ENCODE data around the gene ZCCHC9. TPM values are rescaled to one million over a fixed set of nuclear protein-coding genes. Genes with fewer than 3 reads are reported as not detected.

The ZCCHC9 gene
- total RNA-seq, 1 experiment from 2014 or later, result 32.2 TPM

GRCh38 chr5:81305785-81306184 is 4.4 kb downstream of the ZCCHC9 start:
- no peak for DNase-seq
- peaks cover 0 to 15% (median 9%) of the 10 kb centered on the region in 3 experiments; a peak in 6 of 7 replicates for H3K36me3 Mint-ChIP-seq (ENCODE audit: insufficient read depth in 1 of 3, low read depth in 3 of 3)
- no peaks in the 10 kb centered on the region for H3K27me3 ChIP-seq (ENCODE audit: insufficient read depth, low read length)
- no peak overlapping the region for H2BK5ac ChIP-seq (ENCODE audit: insufficient read length, low read length)
- no peaks in the 10 kb centered on the region for H3K27me3 Mint-ChIP-seq (ENCODE audit: low read depth)
- H3K27ac ChIP-seq (ENCODE audit: insufficient read length, low read depth, low read length), result no peak overlapping the region
- H3K79me1 ChIP-seq (ENCODE audit: insufficient read depth, low read depth, low read length, poor library complexity, severe bottlenecking), result no peaks in the 10 kb centered on the region
- H3K9me3 ChIP-seq (ENCODE audit: control insufficient read depth, low read depth, low read length), result no peaks in the 10 kb centered on the region
- no peak for TF ChIP-seq CTCF (conservative IDR thresholded peaks at IDR 0.05)
- peaks cover 3% of the 10 kb centered on the region; the same call in 1 of the 2 replicates for H3K79me2 ChIP-seq (ENCODE audit: insufficient read depth, low read length)
- peaks cover 2% of the 10 kb centered on the region; the same call in 1 of the 2 replicates for H3K4me1 ChIP-seq (ENCODE audit: insufficient read depth, low read length)
- H3K23me2 ChIP-seq (ENCODE audit: insufficient read length, low read depth, low read length, poor library complexity, severe bottlenecking), result no peaks in the 10 kb centered on the region
- H2BK15ac ChIP-seq (ENCODE audit: low read depth, low read length), result no peak overlapping the region
- no peak overlapping the region for H3K4ac ChIP-seq (ENCODE audit: low read depth, low read length)
- H4K8ac ChIP-seq (replicated peaks; ENCODE audit: insufficient read length, low read depth, low read length), result no peak overlapping the region
- H2AFZ ChIP-seq (ENCODE audit: low read length), result no peak overlapping the region
- no peak overlapping the region for H3K4me2 ChIP-seq (ENCODE audit: insufficient read depth, insufficient read length, low read length)
- no peak overlapping the region for H4K91ac ChIP-seq (ENCODE audit: insufficient read length, low read depth, low read length)
- H3K4me1 Mint-ChIP-seq, result peaks cover 3 to 4% of the 10 kb centered on the region in 2 experiments; a peak in 1 of 4 replicates
- H2BK12ac ChIP-seq (ENCODE audit: insufficient read length, low read depth, low read length), result no peak overlapping the region
- no peak overlapping the region for H2BK20ac ChIP-seq (ENCODE audit: low read depth, low read length, poor library complexity, severe bottlenecking)
- H3K27ac Mint-ChIP-seq, result no peak overlapping the region
- no peak overlapping the region for H3T11ph ChIP-seq (ENCODE audit: low read length)
- no peak overlapping the region for H2BK120ac ChIP-seq (ENCODE audit: low read depth, low read length, poor library complexity, severe bottlenecking)
- H3K4me3 Mint-ChIP-seq, result no peak overlapping the region
- H3K23ac ChIP-seq (ENCODE audit: insufficient read length, low read depth, low read length), result no peak overlapping the region
- no peak overlapping the region for H3K14ac ChIP-seq (ENCODE audit: insufficient read depth, low read length)
- H4K20me1 ChIP-seq (ENCODE audit: control insufficient read depth, insufficient read depth, insufficient read length), result no peaks in the 10 kb centered on the region
- H3K9me3 Mint-ChIP-seq, result no peaks in the 10 kb centered on the region
- no peak overlapping the region for H3K9ac ChIP-seq (ENCODE audit: extremely low read depth, insufficient read length, low read length)
- H4K5ac ChIP-seq (ENCODE audit: insufficient read length, low read depth, low read length), result no peak overlapping the region
- no peak overlapping the region for H3K18ac ChIP-seq (ENCODE audit: insufficient read length, low read depth, low read length)
- H2AK5ac ChIP-seq (ENCODE audit: insufficient read length, low read length), result no peak overlapping the region
- H3K56ac ChIP-seq (ENCODE audit: insufficient read length, low read depth, low read length), result no peak overlapping the region

All from H9 (cell line).